OCI-M1 (cell line): Measurements from ENCODE around the gene CYB5B.

Source experiments
- DNase-seq: peaks from one replicate; lab custom pipeline; 2025; lab: John Stamatoyannopoulos, UW

Gene CYB5B, protein sequence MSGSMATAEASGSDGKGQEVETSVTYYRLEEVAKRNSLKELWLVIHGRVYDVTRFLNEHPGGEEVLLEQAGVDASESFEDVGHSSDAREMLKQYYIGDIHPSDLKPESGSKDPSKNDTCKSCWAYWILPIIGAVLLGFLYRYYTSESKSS

DNA sequence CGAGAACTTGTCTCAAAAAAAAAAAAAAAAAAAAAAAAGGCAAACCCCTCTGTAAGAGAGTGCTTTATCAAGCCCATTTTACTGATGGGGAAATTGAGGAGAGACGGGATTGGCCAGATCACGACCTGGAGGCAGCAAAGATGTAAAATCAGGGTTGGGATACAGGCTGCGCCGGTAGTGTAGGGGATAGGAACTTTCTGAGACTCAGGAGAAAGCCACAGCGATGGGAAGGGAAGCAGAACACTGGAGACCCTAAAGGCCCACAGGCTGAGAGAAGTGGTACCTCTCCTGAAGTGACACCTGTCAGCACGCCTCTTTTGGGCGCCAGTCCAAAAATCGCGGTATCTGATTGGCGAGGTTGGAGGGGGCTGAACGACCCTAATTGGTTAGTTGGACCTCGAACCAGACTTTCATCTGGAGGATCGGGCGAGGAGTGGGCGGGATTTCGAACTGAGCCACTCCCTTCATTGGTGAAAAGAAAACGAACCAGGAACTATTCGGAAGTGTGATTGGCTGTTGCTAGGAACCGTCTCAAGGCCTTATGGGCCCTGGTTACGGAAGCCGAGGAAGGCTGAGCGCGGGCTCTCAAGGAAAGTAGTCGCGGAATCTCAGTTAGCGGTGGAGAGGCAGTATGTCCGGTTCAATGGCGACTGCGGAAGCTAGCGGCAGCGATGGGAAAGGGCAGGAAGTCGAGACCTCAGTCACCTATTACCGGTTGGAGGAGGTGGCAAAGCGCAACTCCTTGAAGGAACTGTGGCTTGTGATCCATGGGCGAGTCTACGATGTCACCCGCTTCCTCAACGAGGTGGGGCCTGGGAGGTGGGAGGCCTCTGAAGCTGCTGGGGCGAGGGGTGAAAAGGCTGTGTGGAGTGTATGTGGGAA is at the start of gene CYB5B:
CYB5B (plus strand) TSS at position 567 of the 882 bp plus-strand sequence; CDS start at position 632, 65 bp downstream.
- peak; percentile 99 for DNase-seq

DNA sequence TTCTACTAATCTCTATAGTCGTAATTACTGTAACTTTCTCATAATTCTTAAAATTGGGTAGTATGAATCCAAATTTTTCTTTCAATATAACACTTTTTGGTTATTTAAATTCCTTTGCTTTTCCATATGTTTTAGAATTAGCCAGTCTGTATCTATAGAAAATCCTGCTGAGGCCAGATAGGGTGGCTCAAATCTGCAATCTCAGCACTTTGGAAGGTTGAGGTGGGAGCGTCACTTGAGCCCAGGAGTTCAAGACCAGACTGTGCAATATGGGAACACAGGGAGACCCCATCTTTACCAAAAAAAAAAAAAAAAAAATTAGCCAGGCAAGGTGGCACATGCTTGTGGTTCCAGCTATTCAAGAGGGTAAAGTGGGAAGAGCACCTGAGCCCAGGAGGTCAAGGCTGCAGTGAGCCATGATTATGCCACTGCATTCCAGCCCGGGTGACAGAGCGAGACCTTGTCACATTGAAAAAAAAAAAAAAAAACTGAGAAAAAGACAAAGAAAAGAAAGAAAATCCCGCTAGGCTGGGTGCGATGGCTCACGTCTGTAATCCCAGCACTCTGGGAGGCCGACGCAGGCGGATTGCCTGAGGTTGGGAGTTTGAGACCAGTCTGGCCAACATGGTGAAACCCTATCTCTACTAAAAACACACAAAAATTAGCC is 47.9 kb upstream of the CYB5B start:
- DNase-seq = no peak

- DNase-seq = no peak
Measured at GRCh38 chr16:69378036-69378435, 46.4 kb upstream of the CYB5B start.

GRCh38 chr16:69378760-69379159 is 45.7 kb upstream of the CYB5B start:
- DNase-seq = no peak

DNA sequence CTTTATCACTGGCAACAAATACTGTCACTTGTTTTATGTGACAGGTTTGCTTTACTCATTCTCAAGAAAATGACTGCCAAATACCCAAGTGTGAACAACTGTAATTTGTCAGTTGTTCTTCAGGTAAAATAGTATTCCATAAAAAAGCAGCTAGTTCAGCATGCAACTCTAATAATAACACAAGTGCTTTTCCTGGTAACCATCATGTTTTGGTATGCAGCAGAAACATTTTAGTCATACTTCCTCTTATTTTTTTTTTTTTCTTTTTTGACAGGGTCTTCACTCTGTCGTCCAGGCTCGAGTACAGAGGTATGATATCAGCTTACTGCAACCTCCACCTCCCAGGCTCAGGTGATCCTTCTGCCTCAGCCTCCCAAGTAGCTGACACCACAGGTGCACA is 43.2 kb upstream of the CYB5B start:
- no peak for DNase-seq

DNA sequence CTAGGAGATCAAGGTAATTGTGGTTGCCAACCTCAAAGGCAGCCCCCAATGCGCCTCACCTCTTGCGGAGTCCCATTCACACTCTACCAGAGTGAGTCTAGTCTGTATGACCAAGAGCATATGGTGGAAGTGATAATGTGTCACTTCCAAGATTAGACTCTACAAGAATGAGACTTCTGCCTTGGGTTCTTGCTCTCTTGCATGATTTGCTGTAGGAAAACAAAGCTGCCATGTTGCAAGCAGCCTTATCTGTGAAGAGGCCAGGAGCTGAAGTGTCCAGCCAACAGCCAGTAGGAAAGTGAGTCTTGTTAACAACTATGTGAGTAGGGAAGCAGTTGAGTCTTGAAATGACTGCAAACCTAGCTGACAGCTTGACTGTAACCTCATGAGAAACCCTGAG is 42.0 kb upstream of the CYB5B start:
- no peak for DNase-seq

- no peak for DNase-seq
Measured at GRCh38 chr16:69384974-69385373, 39.4 kb upstream of the CYB5B start.

- peak; percentile 40 for DNase-seq
Measured at GRCh38 chr16:69386596-69386995, 37.8 kb upstream of the CYB5B start.

DNA sequence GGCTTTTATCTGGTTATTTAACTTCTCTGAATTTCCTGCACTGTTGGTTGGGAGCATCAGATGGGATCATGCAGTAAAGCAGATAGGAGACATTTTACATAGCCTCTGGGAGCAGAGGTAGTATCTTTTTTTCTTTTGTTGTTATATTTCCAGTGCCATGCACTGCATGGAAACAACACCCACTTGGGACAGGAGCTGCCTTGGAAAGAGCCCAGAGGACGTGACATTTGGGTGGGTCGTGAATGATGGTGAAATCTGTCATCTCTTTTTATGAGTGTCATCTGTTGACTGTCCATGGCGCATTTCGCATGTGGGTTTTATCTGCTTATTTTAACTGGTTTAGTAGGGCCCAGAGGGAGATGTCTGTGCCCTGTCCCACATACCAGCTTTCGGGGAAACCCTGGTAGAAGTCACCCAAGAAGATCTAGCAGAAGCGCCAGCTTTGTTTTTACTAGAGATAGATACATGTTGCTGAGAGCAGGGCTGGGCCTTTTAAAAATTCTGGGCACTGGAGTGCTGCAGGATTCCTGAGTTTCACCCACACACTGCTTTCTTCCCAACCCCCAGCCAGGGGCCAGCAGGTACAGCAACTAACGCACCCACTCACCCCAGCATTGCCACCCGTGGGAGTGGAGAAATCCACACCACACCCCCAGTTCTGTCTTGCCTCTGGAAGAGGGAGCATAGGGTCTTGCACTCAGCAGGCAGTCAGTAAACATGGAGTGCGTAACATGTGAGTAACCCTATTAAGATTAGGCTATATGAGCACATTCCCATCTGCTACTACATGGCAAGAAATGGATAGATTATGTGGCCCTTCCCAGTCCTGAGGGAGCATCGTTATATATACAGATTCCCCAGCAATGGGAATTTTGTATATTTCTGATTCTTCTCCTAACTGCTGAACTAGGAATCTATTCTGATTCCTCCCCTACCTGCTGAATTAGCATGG is 30.2 kb upstream of the CYB5B start:
- no peak for DNase-seq

DNA sequence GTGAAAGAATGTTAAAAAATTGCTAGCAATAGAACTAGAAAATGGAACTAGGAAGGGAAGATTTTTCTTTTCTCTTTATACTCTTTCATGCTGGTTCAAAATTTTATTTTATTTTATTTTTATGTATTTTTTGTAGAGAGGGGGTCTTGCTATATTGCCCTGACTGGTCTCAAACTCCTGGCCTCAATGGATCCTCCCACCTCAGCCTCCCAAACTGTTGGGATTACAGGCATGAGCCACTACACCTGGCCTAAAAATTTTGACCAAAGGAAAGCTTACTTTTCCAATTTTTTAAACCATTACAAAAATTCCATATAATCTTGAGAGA is 28.6 kb upstream of the CYB5B start:
- no peak for DNase-seq

DNA sequence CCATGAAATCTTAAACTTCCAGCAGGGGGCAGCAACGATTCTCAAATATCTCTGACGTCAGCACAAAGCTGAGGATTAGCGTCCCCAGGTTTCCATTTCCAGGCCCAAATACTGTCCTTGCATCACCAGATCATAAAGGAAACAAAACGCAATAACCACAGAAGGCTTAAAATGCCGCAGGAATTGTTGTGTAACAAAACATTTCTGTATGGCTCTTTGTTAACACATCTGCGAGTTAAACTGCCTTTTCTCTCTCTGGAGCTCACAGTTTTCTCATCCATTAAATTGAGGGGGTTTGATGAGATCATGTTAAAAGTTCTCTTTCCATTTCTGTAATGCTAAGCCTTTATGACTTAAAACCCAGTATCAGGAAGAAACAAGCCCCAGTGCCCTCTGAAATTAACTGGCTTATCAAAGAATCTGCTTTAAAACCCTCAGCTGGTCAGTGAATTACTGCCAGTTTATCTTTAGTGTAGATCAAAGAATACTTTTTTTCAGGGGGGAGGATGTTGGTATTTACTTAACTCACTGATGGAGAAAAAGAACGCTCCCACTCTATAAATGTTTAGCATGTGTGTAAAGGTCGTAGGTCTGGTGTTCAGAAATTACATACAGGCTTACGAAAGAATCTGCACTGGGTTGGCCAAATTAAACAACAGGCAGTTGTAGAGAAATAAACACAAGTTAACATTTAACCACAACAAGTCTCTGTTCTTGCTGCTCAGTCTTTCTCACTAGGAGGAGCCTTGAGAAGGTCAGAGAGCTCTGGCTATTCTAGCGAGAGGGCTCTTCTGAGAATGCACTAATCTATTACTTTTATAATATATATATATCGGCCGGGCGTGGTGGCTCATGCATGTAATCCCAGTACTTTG is 28.0 kb upstream of the CYB5B start:
- DNase-seq = peak; percentile 93

GRCh38 chr16:69397821-69398521 is 26.4 kb upstream of the CYB5B start:
- peak; percentile 58 for DNase-seq

GRCh38 chr16:69399361-69399760 is 25.1 kb upstream of the CYB5B start:
- no peak for DNase-seq

GRCh38 chr16:69402439-69402838 is 22.0 kb upstream of the CYB5B start:
- DNase-seq = peak; percentile 58

- DNase-seq = peak; percentile 21
Measured at GRCh38 chr16:69404275-69404805, 20.1 kb upstream of the CYB5B start.

- no peak for DNase-seq
Measured at GRCh38 chr16:69405326-69405725, 19.1 kb upstream of the CYB5B start.

- DNase-seq = no peak
Measured at GRCh38 chr16:69405757-69406156, 18.7 kb upstream of the CYB5B start.

DNA sequence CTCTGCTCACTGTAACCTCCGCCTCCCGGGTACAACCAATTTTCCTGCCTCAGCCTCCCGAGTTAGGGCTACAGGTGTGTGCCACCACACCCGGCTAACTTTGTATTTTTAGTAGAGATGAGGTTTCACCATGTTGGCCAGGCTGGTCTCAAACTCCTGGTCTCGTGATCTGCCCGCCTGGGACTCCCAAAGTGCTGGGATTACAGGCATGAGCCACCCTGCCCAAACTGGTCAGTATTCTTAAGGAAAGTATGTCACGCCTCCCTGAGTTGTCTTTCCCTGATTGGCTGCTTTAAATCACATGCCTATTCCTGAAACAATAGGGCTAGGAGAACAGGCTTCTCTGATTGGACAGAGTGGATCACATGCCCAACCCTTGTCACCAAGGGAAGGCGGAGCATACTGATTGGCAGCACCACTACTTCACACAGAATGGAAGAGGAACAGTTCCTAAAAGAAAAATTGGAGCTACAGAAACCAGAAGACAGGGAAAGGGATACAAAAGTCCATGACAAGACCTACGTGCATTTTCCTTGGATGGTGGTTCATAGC is 17.6 kb upstream of the CYB5B start:
- peak; percentile 71 for DNase-seq

GRCh38 chr16:69407702-69408323 is 16.6 kb upstream of the CYB5B start:
- no peak for DNase-seq
